NT2/D1 (cell line): ENCODE results near the gene TNFRSF12A.

Source experiments
- SUZ12 ChIP-seq: IDR thresholded peaks from 2 replicates; pipeline ENCODE4 v1.6.1; 2011; ENCODE audit not compliant: insufficient read length, insufficient read depth; ENCODE audit errors: extremely low read depth
- YY1 ChIP-seq: IDR thresholded peaks from 2 replicates; pipeline ENCODE4 v1.6.1; 2011; ENCODE audit not compliant: insufficient read length, insufficient read depth
- ZNF274 ChIP-seq: IDR thresholded peaks from 2 replicates; pipeline ENCODE4 v1.6.1; 2011; ENCODE audit warnings: mild to moderate bottlenecking, low read depth, low read length

GRCh38 chr16:2991566-2992261 lies 28.5 kb upstream of the TNFRSF12A start:
- TF ChIP-seq YY1 (no peak), SUZ12 (no peak), ZNF274 (no peak)
